Spleen (tissue), 7 donors: ENCODE results near the gene KMT5C.

Experiments used
- POLR2A ChIP-seq, 3 donors: fragments of 450-650 bp; IDR thresholded peaks; one replicate each; pipeline ENCODE4 v1.5.1; 2017; ENCODE audit warnings: antibody characterized with exemption in 3 of 3, mild to moderate bottlenecking in 1 of 3
- POLR2AphosphoS5 ChIP-seq, 3 donors: sonication (generic); formaldehyde crosslinking; IDR thresholded peaks; one replicate each; pipeline ENCODE4 v1.5.1; 2017; ENCODE audit warnings: antibody characterized with exemption in 3 of 3
- TF ChIP-seq, protein P1 (sequence below), 11 experiments: fragments of 200-600 bp in 7 of 11; fragments of 450-650 bp in 4 of 11; sonication (generic) in 4 of 11; IDR thresholded peaks in 8 of 11; conservative IDR thresholded peaks in 3 of 11; 1 replicate in 7 of 11; 2 replicates in 4 of 11; pipeline versions ENCODE4 v1.4.0 to v1.8.0; 2016 to 2021; ENCODE audit warnings: antibody characterized with exemption in 11 of 11, inconsistent platforms in 4 of 11, mild to moderate bottlenecking in 1 of 11
- donor health status: DM: no; HTN: no; CAD: no; lungs with moderate emphysema.
- donor health status: DM: no; HTN: no; CAD: no.
- donor health status: DM: no; HTN: no; CAD: no.

DNA sequence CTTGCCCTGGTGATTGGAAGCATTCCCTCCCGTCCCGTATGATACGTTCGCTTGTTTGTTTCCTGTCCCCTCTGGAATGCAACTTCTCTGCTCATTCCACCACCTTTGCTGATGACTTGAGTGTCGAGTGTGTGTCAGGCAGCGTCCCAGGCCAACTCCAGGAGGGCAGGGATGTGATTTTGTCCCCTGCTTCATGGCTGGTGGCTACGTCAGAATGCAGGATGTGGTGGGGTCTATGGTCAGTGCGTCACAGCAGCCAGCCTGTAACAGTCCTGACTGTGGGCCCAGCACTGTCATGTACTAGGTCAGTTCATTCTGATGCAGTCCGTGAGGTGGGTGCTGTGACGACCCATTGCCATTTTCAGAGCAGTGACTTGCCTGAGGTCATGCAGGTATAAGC is 39.7 kb upstream of the KMT5C start:
- TF ChIP-seq POLR2A (IDR thresholded peaks at IDR 0.05) (no peak), POLR2AphosphoS5 (IDR thresholded peaks at IDR 0.05) (no peak)
- TF ChIP-seq, protein P1, sequence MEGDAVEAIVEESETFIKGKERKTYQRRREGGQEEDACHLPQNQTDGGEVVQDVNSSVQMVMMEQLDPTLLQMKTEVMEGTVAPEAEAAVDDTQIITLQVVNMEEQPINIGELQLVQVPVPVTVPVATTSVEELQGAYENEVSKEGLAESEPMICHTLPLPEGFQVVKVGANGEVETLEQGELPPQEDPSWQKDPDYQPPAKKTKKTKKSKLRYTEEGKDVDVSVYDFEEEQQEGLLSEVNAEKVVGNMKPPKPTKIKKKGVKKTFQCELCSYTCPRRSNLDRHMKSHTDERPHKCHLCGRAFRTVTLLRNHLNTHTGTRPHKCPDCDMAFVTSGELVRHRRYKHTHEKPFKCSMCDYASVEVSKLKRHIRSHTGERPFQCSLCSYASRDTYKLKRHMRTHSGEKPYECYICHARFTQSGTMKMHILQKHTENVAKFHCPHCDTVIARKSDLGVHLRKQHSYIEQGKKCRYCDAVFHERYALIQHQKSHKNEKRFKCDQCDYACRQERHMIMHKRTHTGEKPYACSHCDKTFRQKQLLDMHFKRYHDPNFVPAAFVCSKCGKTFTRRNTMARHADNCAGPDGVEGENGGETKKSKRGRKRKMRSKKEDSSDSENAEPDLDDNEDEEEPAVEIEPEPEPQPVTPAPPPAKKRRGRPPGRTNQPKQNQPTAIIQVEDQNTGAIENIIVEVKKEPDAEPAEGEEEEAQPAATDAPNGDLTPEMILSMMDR (IDR thresholded peaks at IDR 0.05 in 8 of 11, conservative IDR thresholded peaks at IDR 0.05 in 3 of 11): no peak
